Liver (tissue), 3 donors: ENCODE measurements around the gene INPP5A.

Source experiments
- EGR1 ChIP-seq, 2 donors: IDR thresholded peaks; 2 replicates each; pipeline ENCODE4 v1.6.1; 2016 to 2018; ENCODE audit warnings: antibody characterized with exemption in 2 of 2, low read depth in 2 of 2
- FOXA1 ChIP-seq: IDR thresholded peaks from 2 replicates; pipeline ENCODE4 v1.6.1; 2016; ENCODE audit warnings: antibody characterized with exemption
- JUND ChIP-seq, 2 donors: IDR thresholded peaks; 2 replicates each; pipeline ENCODE4 v1.6.1; 2016; ENCODE audit warnings: antibody characterized with exemption in 2 of 2
- RAD21 ChIP-seq, 2 donors: IDR thresholded peaks; 2 replicates each; pipeline ENCODE4 v1.6.1; 2016; ENCODE audit warnings: antibody characterized with exemption in 2 of 2, mild to moderate bottlenecking in 2 of 2
- SP1 ChIP-seq: IDR thresholded peaks from 2 replicates; pipeline ENCODE4 v1.6.1; 2018; ENCODE audit warnings: antibody characterized with exemption, mild to moderate bottlenecking
- TAF1 ChIP-seq: conservative IDR thresholded peaks from 2 replicates; pipeline ENCODE4 v1.6.1; 2016; ENCODE audit warnings: antibody characterized with exemption, mild to moderate bottlenecking
- YY1 ChIP-seq: IDR thresholded peaks from 2 replicates; pipeline ENCODE4 v1.6.1; 2016; ENCODE audit warnings: antibody characterized with exemption, mild to moderate bottlenecking
- TF ChIP-seq, protein P1 (sequence below): fragments of 150-350 bp; IDR thresholded peaks from 2 replicates; pipeline ENCODE4 v1.5.1; 2017; ENCODE audit warnings: improper control_type of control experiment, low read depth, low read length; ENCODE audit not compliant: missing input control
- TF ChIP-seq, protein P2 (sequence below): IDR thresholded peaks from 2 replicates; pipeline ENCODE4 v1.6.1; 2016; ENCODE audit warnings: antibody characterized with exemption
- TF ChIP-seq, protein P3 (sequence below): IDR thresholded peaks from 2 replicates; pipeline ENCODE4 v1.6.1; 2016; ENCODE audit warnings: antibody characterized with exemption
- TF ChIP-seq, protein P4 (sequence below): IDR thresholded peaks from 2 replicates; pipeline ENCODE4 v1.6.1; 2016; ENCODE audit warnings: antibody characterized with exemption
- TF ChIP-seq, protein P5 (sequence below): IDR thresholded peaks from 2 replicates; pipeline ENCODE4 v1.6.1; 2016; ENCODE audit warnings: antibody characterized with exemption, mild to moderate bottlenecking
- donor health status: healthy.
- donor health status: healthy.

DNA sequence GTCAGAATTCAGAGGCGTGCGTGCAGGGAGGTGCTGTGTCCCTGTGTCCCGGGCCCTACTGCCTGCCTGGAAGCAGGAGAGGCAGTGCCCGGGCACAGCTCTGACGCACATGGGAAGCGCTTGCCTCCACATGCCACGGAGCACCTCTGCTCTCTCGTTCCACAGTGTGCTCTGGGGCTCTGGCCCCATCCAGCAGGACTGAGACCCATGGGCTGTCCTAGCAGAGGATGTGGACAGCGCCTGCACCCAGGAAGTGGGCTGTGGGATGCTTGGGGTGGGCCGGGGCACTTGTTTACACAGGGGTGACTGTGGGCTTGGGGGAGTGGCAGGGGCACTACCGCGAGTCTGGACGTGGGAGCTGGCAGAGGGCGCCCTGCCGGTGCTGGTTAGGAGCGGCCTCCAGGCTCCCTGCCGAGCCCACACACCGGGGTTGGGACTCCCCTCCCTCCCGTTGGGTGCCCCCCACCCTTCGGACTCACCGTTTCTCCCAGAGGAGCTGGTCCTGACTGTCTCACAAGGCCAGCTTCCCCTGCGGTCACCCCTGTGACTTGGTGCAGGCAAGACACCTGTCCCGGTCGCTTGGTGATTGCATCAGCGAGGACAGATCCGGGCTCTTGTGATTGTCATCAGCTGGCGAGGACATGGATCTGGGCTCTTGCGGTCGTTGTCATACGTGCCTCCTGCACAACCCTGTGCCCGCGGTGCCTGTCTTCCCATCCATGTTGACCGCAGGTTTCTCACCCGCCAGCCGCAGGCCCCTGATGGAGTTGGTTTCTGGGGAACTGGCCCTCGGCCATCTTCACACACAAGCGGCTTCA is 165.2 kb downstream of the INPP5A start:
- TF ChIP-seq, protein P1, sequence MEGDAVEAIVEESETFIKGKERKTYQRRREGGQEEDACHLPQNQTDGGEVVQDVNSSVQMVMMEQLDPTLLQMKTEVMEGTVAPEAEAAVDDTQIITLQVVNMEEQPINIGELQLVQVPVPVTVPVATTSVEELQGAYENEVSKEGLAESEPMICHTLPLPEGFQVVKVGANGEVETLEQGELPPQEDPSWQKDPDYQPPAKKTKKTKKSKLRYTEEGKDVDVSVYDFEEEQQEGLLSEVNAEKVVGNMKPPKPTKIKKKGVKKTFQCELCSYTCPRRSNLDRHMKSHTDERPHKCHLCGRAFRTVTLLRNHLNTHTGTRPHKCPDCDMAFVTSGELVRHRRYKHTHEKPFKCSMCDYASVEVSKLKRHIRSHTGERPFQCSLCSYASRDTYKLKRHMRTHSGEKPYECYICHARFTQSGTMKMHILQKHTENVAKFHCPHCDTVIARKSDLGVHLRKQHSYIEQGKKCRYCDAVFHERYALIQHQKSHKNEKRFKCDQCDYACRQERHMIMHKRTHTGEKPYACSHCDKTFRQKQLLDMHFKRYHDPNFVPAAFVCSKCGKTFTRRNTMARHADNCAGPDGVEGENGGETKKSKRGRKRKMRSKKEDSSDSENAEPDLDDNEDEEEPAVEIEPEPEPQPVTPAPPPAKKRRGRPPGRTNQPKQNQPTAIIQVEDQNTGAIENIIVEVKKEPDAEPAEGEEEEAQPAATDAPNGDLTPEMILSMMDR: no peak
- TF ChIP-seq SP1 (no peak), TAF1 (no peak), JUND (IDR thresholded peaks at IDR 0.05) (no peak), EGR1 (IDR thresholded peaks at IDR 0.05; ENCODE audit: low read depth in 2 of 2) (no peak), YY1 (no peak), RAD21 (IDR thresholded peaks at IDR 0.05) (no peak), FOXA1 (no peak)
- TF ChIP-seq, protein P2, sequence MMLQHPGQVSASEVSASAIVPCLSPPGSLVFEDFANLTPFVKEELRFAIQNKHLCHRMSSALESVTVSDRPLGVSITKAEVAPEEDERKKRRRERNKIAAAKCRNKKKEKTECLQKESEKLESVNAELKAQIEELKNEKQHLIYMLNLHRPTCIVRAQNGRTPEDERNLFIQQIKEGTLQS: no peak
- TF ChIP-seq, protein P3, sequence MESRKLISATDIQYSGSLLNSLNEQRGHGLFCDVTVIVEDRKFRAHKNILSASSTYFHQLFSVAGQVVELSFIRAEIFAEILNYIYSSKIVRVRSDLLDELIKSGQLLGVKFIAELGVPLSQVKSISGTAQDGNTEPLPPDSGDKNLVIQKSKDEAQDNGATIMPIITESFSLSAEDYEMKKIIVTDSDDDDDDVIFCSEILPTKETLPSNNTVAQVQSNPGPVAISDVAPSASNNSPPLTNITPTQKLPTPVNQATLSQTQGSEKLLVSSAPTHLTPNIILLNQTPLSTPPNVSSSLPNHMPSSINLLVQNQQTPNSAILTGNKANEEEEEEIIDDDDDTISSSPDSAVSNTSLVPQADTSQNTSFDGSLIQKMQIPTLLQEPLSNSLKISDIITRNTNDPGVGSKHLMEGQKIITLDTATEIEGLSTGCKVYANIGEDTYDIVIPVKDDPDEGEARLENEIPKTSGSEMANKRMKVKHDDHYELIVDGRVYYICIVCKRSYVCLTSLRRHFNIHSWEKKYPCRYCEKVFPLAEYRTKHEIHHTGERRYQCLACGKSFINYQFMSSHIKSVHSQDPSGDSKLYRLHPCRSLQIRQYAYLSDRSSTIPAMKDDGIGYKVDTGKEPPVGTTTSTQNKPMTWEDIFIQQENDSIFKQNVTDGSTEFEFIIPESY: no peak
- TF ChIP-seq, protein P4, sequence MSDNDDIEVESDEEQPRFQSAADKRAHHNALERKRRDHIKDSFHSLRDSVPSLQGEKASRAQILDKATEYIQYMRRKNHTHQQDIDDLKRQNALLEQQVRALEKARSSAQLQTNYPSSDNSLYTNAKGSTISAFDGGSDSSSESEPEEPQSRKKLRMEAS: no peak
- TF ChIP-seq, protein P5, sequence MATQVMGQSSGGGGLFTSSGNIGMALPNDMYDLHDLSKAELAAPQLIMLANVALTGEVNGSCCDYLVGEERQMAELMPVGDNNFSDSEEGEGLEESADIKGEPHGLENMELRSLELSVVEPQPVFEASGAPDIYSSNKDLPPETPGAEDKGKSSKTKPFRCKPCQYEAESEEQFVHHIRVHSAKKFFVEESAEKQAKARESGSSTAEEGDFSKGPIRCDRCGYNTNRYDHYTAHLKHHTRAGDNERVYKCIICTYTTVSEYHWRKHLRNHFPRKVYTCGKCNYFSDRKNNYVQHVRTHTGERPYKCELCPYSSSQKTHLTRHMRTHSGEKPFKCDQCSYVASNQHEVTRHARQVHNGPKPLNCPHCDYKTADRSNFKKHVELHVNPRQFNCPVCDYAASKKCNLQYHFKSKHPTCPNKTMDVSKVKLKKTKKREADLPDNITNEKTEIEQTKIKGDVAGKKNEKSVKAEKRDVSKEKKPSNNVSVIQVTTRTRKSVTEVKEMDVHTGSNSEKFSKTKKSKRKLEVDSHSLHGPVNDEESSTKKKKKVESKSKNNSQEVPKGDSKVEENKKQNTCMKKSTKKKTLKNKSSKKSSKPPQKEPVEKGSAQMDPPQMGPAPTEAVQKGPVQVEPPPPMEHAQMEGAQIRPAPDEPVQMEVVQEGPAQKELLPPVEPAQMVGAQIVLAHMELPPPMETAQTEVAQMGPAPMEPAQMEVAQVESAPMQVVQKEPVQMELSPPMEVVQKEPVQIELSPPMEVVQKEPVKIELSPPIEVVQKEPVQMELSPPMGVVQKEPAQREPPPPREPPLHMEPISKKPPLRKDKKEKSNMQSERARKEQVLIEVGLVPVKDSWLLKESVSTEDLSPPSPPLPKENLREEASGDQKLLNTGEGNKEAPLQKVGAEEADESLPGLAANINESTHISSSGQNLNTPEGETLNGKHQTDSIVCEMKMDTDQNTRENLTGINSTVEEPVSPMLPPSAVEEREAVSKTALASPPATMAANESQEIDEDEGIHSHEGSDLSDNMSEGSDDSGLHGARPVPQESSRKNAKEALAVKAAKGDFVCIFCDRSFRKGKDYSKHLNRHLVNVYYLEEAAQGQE: no peak
